ENCODE measurements around the gene MOCS1.

MOCS1 gene

DNA sequence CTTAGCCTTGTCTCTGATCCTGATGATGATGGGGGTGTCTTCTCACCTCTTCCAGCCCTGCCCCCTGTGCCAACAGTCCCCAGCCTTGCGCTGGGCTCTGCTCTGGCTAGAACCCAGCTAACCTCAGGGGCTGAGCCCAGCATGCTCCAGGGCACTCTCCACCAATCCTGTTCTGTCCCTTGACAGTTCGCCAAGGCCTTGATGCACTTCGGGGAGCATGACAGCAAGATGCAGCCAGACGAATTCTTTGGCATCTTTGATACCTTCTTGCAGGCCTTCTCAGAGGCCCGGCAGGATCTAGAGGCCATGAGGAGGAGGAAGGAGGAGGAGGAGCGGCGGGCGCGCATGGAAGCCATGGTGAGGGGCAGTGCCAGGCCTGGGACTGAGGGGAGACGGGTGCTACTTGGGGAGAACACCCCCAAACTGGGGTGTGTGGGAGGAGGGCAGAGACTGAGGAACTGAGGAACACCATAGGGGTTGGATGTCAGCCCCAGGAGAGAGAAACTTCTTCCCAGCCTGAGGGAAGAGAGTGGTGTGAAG, 33.1 kb downstream of the MOCS1 start:
- DNase-seq = no peak

DNA sequence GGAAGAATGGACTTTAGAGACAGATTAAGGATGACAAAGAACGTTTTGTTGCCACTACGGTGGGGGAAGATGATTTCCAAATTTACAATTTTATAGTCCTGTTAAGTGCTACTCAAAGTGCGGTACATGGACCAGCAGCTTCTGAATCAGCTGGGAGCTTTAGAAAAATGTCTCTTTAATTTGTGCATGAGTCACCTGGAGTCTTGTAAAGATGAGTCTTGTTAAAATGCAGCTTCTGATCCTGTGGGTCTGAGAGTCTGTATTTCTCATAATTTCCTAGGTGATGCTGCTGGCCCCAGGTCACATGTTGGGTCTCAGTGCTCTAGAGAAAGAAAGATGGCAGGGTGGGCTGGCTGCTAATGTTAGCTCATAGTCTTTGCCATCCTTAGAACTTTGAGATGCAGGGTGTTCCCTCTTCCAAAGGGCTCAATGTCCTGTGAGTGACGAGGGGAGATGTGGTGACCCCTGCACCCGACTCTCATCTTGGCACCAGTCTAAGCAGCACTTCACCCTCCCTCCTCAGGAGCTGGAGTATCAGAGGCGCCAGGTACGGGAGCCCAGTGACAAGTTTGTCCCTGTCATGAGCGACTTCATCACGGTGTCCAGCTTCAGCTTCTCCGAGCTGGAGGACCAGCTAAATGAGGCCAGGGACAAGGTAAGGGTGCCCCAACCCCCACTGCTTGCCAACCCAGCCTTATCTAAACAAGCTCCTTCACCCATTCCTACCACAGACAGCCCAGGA, 34.5 kb downstream of the MOCS1 start:
- no peak for DNase-seq

DNA sequence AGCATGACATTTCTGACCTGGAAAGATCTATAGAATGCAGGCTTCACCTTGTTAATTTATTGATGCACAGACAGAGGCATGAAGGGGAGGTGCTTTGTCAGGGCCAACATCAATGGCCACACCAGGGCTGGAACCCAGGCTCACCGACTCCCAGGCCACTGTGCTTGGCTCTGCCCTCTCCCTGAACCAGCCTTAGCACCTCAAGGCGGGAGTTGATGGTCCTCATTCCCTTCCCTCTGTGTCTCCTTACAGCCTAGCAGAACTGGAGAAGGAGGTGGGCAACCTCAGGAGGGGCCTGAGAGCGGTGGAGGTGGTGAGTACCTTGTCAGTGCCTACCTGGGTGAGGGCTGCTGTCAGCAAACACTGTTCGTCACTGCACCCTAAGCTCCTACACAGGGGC, 35.6 kb downstream of the MOCS1 start:
- no peak for DNase-seq

DNA sequence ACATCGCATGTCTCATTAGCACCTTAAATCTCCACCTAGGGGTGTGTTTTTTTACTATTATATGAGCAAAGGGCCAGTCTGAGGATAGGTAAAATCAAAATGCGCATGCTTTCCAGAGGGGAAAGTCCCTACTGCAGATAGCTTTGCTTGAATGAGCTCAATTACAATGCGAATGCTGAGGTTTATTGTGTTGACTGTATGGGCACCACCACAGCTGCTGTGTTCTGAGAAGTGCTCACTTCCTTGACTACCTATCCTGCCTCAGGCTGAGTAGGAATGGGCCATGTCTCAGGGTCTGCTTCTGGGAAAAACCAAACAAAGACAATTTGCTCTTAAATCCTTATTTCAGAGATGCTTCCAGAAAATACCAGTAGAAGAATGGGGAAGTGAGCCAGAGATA, 36.6 kb downstream of the MOCS1 start:
- DNase-seq = no peak

DNA sequence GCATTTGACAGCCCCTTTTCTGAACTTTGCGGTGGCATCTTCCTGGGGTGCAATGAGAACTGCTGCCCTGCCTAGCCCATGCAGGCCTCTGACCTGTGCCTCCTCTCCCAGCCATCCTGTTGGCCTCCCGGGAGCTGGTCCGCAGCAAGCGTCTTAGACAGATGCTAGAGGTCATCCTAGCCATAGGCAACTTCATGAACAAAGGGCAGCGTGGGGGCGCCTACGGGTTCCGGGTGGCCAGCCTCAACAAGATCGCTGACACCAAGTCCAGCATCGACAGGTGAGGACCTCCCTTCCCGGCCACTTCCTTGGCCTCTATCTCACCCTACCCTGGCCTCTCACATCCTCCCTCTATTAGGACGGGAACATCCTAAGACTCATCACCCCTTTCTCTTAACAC, 37.6 kb downstream of the MOCS1 start:
- no peak for DNase-seq

DNA sequence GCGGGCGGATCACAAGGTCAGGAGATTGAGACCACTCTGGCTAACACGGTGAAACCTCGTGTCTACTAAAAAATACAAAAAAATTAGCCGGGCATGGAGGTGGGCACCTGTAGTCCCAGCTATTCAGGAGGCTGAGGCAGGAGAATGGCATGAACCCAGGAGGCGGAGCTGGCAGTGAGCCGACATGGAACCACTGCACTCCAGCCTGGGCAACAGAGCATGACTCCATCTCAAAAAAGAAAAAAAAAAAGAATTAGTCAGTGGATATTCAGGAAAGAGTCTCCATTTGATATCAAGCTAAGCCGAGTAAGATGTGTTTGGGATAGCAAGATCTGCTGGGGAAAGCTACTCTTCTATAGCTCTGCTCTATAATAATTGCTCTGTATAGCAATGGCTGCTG, 41.0 kb downstream of the MOCS1 start:
- DNase-seq = no peak

DNA sequence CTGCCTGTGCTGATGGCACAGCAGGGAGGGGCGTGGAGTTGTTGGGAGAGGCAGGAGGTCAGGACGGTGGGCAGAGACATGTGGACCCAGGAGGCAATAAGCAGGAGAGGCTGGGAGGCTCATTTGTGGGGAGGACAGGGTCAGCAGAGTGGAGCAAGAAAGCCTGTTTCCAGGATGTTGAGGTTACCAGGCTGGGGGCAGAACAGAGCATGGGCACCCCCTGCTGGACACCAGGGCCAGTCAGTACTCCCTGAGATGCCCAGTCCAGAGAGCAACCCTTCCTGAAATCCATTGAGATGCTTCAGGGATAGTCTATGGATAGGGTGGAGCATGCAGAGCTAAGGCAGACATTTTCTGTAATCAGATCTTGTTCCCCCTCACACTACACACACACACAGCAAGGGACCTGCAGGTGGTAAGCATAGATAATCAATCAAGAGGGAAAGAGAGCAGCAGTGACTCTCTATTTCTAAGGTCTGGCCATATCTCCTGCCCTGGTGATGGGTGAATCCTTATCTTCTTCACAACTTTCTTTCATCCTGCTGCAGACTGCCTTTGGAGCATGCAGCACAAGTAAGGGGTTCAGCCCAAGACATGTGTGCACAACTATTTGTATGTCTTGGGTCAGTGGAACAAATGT, 41.7 kb downstream of the MOCS1 start:
- DNase-seq = peak; percentile 34

DNA sequence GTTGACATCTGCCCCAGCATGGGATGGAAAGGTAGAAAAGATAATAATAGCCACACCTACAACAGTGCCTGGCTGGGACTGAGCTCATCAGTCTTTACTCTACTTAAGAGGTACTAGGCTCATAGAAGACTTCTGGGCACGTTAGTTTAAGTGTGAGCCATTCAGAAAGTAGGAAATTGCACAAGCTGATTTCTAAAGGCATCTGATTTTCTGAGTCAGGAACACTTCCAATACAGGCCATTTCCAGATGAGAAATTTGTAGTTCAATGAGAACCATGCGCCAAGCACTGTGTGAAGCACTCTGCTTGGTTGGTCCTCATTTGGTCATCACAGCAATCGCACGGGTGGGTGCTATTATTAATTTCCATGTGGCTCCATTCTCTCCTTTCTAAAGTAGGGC, 42.3 kb downstream of the MOCS1 start:
- DNase-seq = no peak

DNA sequence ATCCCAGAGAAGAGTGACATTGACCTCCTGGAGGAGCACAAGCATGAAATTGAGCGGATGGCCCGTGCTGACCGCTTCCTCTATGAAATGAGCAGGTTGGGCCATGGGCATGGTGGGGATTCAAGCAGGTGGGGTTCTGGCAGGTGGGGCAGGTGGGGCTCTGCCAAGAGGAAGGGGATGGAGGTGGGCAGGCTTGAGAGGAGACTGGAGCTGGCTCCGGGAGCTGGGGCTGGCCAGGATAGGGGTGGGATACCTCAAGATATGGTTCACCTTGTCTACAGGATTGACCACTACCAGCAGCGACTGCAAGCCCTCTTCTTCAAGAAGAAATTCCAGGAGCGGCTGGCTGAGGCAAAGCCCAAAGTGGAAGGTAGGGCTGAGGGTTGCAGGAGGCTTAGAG, 42.9 kb downstream of the MOCS1 start:
- DNase-seq = no peak

DNA sequence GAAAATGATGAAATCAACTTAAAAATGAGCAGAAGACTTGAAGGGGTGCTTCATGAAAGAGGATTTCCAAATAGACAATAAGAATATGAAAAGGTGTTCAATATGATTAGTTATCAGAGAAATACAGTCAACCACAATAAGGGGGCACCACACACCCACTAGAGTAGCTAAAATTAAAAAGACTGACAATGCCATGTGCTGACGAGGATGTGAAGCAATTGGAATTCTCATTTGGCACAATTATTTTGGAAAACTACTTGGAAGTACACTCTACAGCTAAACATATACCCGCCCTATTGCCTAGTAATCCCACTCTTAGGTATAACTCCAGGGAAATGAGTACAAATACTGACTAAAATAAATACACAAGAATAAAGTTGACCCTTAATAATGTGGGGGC, 45.0 kb downstream of the MOCS1 start:
- no peak for DNase-seq

DNA sequence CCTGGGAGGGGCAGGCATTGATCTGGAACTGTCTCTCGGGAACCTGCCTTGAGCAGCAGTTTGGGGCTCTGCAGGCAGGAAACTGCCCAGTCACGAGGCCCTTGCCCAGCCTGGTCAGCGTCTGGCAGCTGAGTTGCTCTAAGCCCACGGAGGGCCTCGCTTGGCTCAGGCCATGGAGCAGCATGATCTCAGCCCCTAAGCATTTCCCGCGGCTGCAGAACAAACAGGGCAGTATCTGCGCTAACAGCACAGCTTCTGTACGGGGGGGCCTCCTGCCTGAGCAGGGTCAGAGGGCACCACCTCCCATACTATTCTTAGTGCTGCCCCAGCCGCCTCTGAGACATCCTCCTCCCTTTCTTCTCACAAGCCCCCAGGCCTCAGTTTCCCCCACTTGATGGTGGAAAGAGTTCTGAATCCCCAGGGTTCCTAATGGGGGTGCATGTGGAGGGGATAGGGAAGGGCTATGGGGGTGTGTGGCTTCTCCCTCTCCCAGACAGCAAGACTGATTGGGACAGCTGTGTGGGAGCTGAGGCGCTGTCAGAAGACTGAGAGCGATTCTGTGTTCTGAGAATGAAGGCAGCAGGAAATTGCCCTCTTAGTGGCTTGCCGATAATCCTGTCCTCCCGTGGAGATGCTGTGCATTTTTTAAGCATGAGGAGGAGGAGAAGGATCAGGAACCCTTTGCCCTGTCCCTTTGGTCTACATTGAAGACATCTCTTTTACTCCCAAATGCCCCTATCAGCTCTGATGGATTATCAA, 46.4 kb downstream of the MOCS1 start:
- DNase-seq = no peak

DNA sequence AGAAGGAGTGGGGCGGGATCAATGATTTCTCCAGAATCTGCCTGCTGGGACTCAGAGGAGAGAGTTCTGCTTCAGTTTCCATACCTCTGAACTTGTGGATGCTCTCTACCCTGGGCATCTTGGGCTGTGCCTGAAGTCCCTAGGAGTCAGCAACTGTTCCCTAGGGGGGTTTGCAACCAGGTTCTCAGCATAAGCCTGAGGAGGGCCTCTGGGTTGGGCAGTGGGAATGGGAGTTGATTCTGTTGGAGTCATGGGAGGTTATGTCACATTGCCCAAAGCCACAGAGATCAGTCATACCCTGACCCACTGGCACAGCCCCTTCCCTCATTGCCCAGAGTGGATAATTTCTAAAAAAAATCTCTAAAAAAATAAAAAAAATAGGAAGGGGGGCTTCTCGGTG, 47.4 kb downstream of the MOCS1 start:
- no peak for DNase-seq

DNA sequence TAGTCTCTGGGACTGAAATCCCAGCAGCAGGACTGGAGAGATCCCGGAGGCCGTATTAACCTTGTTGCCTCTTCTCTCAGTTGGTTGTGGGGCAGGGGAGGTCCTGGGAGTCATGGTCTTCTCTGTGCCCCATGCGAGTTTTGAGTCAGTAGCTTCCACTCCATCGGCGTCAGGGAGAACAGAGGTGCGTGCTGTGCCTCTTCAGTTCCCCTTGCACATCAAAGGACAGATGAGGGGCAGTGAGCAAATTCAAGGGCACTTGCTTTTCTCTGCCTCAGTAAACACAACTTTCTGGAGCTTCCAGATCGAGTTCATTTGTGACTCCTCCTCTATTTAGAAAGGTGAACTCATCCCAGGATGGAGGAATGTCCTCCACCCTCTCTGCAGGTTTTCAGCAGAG, 48.6 kb downstream of the MOCS1 start:
- DNase-seq = no peak

DNA sequence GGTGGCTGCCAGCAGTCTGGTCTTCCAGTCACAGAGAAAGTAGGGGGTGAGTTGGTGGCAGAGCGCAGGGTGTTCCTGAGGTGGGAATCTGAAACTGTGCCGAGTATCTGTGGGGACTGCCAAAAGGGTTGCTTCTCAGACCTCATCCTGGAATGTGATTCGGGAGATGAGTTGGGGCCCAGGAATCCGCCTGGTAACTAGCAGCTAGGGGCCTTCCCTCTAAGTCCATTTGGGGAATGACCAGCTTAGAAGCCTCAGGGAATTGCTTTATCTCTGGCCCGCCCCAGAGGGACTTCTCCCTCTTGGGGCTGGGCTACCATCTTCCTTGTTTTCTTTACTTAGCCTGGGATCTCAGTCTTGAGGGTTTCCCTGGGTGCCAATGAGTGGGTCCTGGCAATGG, 49.6 kb downstream of the MOCS1 start:
- DNase-seq = no peak

DNA sequence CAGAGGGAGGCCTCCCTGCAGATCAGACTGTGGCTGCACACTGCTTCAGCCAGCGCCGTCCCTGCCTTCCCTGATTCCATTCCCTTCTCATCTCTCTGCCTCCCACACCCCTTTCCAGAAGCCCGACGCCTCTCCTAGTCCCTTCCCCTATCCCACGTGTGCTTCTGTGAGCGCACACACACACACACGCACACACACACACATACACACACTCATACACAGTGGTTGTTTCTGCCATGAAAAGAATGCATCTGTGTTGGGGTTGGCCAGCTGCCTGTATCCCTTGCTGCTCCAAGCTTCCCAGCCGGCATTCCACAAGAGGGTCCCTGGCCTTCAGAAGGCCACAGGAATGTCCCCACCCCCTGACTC, 51.7 kb downstream of the MOCS1 start:
- DNase-seq = no peak

DNA sequence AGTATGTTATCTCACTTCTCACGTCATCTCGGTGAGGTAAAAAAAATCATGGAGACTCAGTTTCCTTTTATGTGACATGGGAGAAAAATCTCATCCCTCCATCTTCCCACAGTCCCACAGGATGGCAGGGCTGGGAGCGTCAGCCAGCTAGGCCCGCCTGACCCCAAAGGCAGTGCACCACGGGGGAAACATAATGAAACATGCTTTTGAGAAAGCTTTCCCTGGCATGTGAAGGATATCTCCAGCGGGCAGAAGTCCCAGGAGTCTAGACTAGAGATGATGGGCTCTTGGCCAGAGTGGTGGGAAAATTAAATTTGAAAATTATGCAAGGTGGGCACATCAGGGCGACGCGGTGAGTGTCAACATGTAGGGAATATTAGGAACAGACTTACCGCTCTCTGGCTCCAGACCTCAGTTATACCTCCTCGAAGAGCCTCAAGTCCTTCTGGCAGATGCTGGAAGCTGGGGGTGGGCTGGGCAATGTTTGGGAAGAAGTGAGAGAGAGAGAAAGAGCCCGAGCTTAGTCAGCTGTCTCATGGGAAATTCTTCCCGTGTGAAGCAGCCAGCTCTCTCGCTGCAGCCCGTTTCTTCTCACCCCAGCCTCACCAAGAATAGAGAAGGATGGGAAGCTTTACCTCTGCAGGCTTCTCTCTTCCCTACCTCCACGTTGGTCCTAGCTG, 52.3 kb downstream of the MOCS1 start:
- no peak for DNase-seq

DNA sequence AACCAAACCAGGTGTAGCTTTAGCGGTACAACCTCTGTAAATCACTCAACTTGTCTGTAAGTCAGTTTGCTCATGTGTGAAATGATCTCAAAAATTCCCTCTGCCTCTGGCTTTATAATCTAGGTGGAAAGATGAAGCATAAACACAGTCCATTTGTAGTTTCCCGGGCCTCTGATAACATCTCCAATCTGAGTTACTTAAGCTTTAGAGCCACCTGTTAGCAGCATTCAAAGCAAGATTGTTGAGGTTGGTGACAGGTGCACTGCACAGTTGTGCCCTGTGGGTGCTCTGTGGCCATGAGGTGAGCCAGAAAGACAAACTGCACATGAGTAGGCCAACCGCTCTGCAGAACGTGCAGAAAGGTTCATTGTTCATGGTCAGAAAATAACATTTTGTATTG, 53.7 kb downstream of the MOCS1 start:
- no peak for DNase-seq

DNA sequence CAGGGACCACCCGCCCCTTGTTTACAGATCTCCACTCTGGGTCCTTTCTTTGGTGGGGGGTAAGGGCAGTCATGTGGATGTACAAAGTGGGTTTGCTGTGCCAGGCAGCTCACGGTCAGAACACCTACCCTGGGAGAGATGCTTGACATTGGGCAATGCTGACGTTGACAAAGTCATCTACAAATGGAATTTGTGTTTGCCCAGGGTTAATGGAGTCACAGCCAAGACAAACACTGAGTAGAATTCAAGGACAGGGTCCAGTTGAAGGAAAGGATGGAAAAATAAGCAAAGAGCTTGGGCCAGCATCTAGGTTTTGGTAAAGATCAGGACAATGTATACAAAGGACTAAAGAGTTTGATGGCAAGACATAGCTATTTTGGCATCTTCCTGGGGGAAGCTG, 54.7 kb downstream of the MOCS1 start:
- DNase-seq = no peak

DNA sequence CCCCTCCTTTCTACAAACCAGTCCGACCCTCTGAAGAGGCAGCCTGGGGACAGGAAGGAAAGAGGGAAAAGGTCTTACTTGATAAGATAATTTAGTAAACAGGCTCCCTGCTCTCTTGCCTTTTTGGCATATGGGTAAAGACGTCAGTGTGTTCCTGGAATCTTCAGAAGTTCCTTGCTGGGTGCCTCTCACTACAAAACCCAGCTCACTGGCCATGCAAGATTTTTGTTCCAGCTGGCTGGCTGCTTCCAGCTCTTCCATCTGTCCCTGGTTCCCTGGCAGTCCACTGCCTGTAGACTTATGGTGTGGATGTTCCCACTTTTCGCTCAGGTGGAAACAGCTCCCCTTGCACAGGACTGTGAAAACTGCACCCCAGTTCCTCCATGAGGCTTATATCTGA, 57.4 kb downstream of the MOCS1 start:
- DNase-seq = no peak

DNA sequence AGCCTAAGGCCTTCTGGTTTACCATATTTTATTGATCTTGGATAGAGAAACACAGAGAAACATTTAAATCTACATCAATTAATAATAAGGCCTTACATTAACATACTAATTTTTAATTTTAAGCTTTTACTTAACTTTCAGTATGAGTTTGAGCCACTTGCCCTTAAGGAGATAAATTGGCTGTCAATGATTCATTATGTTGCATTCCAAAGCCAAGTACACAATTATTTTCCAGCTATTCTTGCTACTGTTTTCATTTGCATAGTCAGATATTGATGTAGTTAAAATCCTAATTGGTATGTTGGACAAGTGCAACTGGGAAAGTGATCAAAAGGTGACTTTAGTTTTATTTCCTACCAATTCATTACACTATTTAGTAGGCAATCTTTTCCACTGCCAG, 58.2 kb downstream of the MOCS1 start:
- DNase-seq = no peak

DNA sequence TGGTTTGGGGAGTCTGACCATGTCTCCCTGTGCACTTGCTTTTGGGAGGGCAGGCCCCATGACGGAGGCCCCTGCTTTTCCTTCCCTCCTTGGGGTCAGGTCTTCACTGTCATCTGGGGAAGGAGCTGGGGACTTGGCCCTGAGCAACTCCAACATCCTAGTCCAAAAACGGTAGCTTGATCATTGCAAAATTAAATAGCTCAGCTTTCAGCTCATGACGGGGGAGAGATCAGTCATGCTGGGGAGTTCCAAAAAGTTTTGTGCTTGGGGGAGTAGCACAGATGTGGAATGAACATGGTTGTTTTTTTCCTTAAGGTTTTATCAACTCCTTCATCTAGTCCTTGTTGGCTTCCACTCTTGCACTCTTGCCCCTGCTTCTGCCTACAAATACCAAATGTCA, 60.8 kb downstream of the MOCS1 start:
- no peak for DNase-seq

DNA sequence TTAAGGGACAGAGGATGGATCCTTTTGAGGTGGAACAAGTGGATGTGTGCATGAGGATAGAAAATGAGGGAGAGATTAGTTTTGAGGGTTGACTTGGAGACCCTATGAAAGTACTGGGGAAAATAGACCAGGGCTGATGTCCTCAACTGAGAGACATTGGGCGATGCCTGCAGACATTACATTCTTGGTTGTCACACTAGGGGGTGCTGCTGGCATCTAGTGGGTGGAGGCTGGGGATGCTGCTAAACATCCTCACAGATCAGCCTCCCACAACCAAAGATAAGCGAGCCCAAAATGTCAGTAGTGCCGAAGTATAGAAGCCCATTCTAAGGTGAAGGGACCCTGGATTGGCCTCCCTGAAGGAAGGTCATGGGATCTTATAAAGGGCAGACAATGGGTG, 63.3 kb downstream of the MOCS1 start:
- DNase-seq = no peak

DNA sequence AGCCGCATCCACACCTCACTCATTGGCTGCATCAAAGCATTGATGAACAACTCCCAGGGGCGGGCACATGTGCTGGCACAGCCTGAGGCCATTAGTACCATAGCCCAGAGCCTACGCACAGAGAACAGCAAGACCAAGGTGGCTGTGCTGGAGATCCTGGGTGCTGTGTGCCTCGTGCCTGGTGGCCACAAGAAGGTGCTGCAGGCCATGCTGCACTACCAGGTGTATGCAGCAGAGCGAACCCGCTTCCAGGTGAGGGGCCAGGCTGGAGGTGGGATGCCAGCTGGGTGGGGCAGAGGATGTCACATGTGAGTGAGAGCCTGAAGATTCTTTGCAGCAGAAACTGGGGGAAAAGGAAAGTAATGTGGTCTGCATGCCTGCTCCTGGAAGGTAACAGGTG, 66.7 kb downstream of the MOCS1 start:
- DNase-seq = no peak
